Naive thymus-derived CD4-positive, alpha-beta T cell (primary cell): ENCODE data around the gene MAMDC2. TPM values are rescaled to one million over a fixed set of nuclear protein-coding genes. Genes with fewer than 3 reads are reported as not detected.

ENCODE experiments used
- ATAC-seq: fragments of 150-1000 bp; cut with Tn5 transposase; 2 replicates; pipeline ENCODE4 v1.10.0; 2021; ENCODE audit warnings: mild to moderate bottlenecking, moderate library complexity
- CTCF ChIA-PET: fragments of 350-600 bp; sonication (Branson Sonifier 250); formaldehyde crosslinking; loops from one replicate; lab custom pipeline; 2021; ENCODE audit warnings: antibody characterized with exemption; lab: Charles Lee
- POLR2A ChIA-PET: fragments of 350-600 bp; sonication (Branson Sonifier 250); formaldehyde crosslinking; loops from one replicate; lab custom pipeline; 2021; ENCODE audit warnings: antibody characterized with exemption, inconsistent platforms; lab: Charles Lee
- DNase-seq, 9 donors: peaks; one replicate each; pipeline versions ENCODE4 v3.0.0 to v3.0.0-alpha.2; 2020 to 2022; ENCODE audit warnings: mixed read lengths in 1 of 9
- H3K27ac ChIP-seq: one replicate; pipeline ENCODE4 v1.7.0; 2013; ENCODE audit warnings: mild to moderate bottlenecking, low read depth, low read length, moderate library complexity
- H3K27me3 ChIP-seq, 2 donors: one replicate each; pipeline ENCODE4 v1.7.0; 2013; ENCODE audit warnings: low read length in 2 of 2, mild to moderate bottlenecking in 2 of 2, moderate library complexity in 2 of 2; ENCODE audit not compliant: control insufficient read depth in 2 of 2, insufficient read depth in 2 of 2
- H3K36me3 ChIP-seq, 3 experiments: 1 replicate in 2 of 3; 2 replicates in 1 of 3; pipeline ENCODE4 v1.7.0; 2013; ENCODE audit warnings: low read length in 3 of 3, mild to moderate bottlenecking in 3 of 3, moderate library complexity in 1 of 3; ENCODE audit not compliant: insufficient read depth in 3 of 3, control insufficient read depth in 2 of 3
- H3K4me1 ChIP-seq, 2 donors: one replicate each; pipeline ENCODE4 v1.7.0; 2013; ENCODE audit warnings: low read length in 2 of 2, mild to moderate bottlenecking in 2 of 2, moderate library complexity in 1 of 2; ENCODE audit not compliant: control insufficient read depth in 2 of 2, insufficient read depth in 2 of 2
- H3K4me3 ChIP-seq: 2 replicates; pipeline ENCODE4 v1.7.0; 2013; ENCODE audit warnings: mild to moderate bottlenecking, low read length
- H3K9me3 ChIP-seq, 3 experiments: 1 replicate in 2 of 3; 2 replicates in 1 of 3; pipeline ENCODE4 v1.7.0; 2013; ENCODE audit warnings: low read length in 3 of 3; ENCODE audit not compliant: control insufficient read depth in 2 of 3
- H3K27ac Mint-ChIP-seq, 9 donors: one replicate each; pipeline ENCODE4 v1.8.0; 2020 to 2022; ENCODE audit warnings: mixed read lengths in 9 of 9, mild to moderate bottlenecking in 8 of 9, moderate library complexity in 5 of 9, inconsistent platforms in 2 of 9
- H3K27me3 Mint-ChIP-seq, 5 donors: one replicate each; pipeline ENCODE4 v1.8.0; 2021 to 2022; ENCODE audit warnings: mixed read lengths in 5 of 5, mild to moderate bottlenecking in 1 of 5
- H3K36me3 Mint-ChIP-seq, 5 donors: one replicate each; pipeline ENCODE4 v1.8.0; 2020 to 2022; ENCODE audit warnings: mixed read lengths in 5 of 5, mild to moderate bottlenecking in 3 of 5, inconsistent platforms in 1 of 5
- H3K4me1 Mint-ChIP-seq, 7 donors: one replicate each; pipeline ENCODE4 v1.8.0; 2020 to 2022; ENCODE audit warnings: mixed read lengths in 7 of 7, mild to moderate bottlenecking in 3 of 7, inconsistent platforms in 1 of 7
- H3K4me3 Mint-ChIP-seq, 10 donors: one replicate each; pipeline ENCODE4 v1.8.0; 2020 to 2022; ENCODE audit warnings: mild to moderate bottlenecking in 10 of 10, mixed read lengths in 10 of 10, moderate library complexity in 6 of 10, inconsistent platforms in 2 of 10
- H3K9me3 Mint-ChIP-seq, 11 donors: one replicate each; pipeline ENCODE4 v1.8.0; 2020 to 2022; ENCODE audit warnings: mixed read lengths in 11 of 11, mild to moderate bottlenecking in 4 of 11, inconsistent platforms in 1 of 11, moderate library complexity in 1 of 11
- intact Hi-C, 2 donors: fragments of 100-400 bp; cut with micrococcal nuclease; formaldehyde crosslinking; loops; one replicate each; pipeline ENCODE4 v1.15.1; 2023
- polyA plus RNA-seq, 2 donors: library from polyadenylated mRNA; unstranded; fragments of 300-500 nt; fragmentation: Illumina TruSeq; gene quantifications; one replicate each; pipeline ENCODE4 v1.2.3, GENCODE V29; 2021
- total RNA-seq, 6 experiments: library from RNA in 5 of 6; stranded (reverse) in 5 of 6; gene quantifications; 1 replicate in 5 of 6; 2 replicates in 1 of 6; pipeline ENCODE4 v1.2.3 and lab custom pipeline; 2021 to 2026

The MAMDC2 gene
- total and polyA plus RNA-seq, 7 experiments from 2014 or later = 0.61 TPM; not detected in 6

DNA sequence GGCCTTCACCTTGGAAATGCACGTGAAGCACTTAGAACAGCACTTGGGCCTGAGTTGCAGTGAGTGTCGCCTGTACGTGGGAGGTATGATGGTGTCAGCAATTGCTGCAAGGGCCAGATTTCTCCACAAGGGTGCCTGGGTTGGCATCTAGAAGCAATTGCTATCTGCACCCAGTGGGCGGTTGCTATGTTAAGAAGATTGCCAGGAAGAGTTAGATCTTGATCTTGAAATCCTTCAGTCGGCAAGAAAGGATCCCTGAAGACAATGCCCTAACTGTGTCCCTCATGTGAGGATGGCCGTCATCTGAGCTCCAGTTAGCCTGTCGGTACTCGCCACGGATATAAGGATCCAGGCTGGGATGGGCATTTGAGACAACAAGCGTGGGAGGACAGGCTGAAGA, 62.9 kb downstream of the MAMDC2 start:
- H3K4me1 Mint-ChIP-seq = peaks cover 4 to 10% (median 7%) of the 10 kb centered on the region in 7 donors
- ATAC-seq = no peak
- peaks cover 0 to 4% of the 10 kb centered on the region in 2 donors for H3K27me3 ChIP-seq

DNA sequence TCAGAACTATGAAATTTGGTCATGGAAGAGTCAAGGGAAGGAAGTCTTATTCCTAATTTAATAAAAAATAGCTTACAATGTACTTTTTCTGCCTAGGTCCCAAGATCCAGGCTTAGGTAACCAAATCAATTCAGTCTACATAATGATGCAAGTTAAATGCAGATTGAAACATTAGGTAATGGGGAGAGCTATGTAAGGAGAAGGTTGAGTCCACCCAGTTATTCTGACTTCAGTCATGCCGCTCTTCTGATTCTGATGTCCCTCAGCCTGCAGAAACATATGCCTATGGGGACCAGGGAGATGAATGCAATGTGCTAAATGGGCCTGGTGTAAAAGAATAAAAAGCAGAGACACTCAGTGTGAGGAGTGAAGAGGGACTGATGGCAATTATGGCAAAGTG, 63.9 kb downstream of the MAMDC2 start:
- H3K27me3 ChIP-seq = peaks cover 0 to 4% of the 10 kb centered on the region in 2 donors
- no peak overlapping the region for H3K4me3 Mint-ChIP-seq
- H3K36me3 Mint-ChIP-seq = no peaks in the 10 kb centered on the region
- ChIA-PET POLR2A (no interaction called here), CTCF (no interaction called here)
- no peaks in the 10 kb centered on the region for H3K9me3 ChIP-seq
- no peak overlapping the region for H3K27ac ChIP-seq
- no peaks in the 10 kb centered on the region for H3K4me1 ChIP-seq
- H3K36me3 ChIP-seq = no peaks in the 10 kb centered on the region
- H3K27me3 Mint-ChIP-seq = peaks cover 14 to 22% (median 16%) of the 10 kb centered on the region in 5 donors
- no peak overlapping the region for H3K27ac Mint-ChIP-seq
- intact Hi-C loops = no loop called here
- H3K4me1 Mint-ChIP-seq = peaks cover 4 to 10% (median 7%) of the 10 kb centered on the region in 7 donors
- no peaks in the 10 kb centered on the region for H3K9me3 Mint-ChIP-seq
- DNase-seq = no peak
- H3K4me3 ChIP-seq = no peak overlapping the region
- no peak for ATAC-seq

More for the DNA sequence above, 62.9 kb downstream of the MAMDC2 start:
- Histone ChIP-seq H3K36me3 (no peaks in the 10 kb centered on the region), H3K9me3 (no peaks in the 10 kb centered on the region), H3K4me1 (no peaks in the 10 kb centered on the region), H3K27ac (no peak overlapping the region), H3K4me3 (no peak overlapping the region)
- Mint-ChIP-seq H3K27ac (no peak overlapping the region), H3K4me3 (no peak overlapping the region), H3K36me3 (no peaks in the 10 kb centered on the region), H3K27me3 (peaks cover 13 to 16% (median 15%) of the 10 kb centered on the region in 5 donors), H3K9me3 (no peaks in the 10 kb centered on the region)
- no peak for DNase-seq
- ChIA-PET POLR2A (no interaction called here), CTCF (no interaction called here)
- intact Hi-C loops = no loop called here

DNA sequence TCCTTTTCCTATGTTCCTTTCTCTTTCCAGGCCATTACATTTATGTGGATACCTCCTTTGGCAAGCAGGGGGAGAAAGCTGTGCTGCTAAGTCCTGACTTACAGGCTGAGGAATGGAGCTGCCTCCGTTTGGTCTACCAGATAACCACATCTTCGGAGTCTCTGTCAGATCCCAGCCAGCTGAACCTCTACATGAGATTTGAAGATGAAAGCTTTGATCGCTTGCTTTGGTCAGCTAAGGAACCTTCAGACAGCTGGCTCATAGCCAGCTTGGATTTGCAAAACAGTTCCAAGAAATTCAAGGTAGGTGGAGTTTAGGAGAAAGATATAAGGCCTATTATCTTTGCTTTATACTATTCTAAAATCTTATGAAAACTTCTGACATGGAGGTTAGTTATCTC, 64.5 kb downstream of the MAMDC2 start:
- intact Hi-C loops = no loop called here
- H3K9me3 ChIP-seq = no peaks in the 10 kb centered on the region
- POLR2A ChIA-PET = no interaction called here
- peaks cover 13 to 22% (median 16%) of the 10 kb centered on the region in 5 donors for H3K27me3 Mint-ChIP-seq
- H3K27ac Mint-ChIP-seq = no peak overlapping the region
- ATAC-seq (no peak), DNase-seq (no peak)
- H3K4me3 Mint-ChIP-seq = no peak overlapping the region
- no peak overlapping the region for H3K4me3 ChIP-seq
- peaks cover 4 to 10% (median 7%) of the 10 kb centered on the region in 7 donors for H3K4me1 Mint-ChIP-seq
- no peaks in the 10 kb centered on the region for H3K36me3 Mint-ChIP-seq
- H3K4me1 ChIP-seq = no peaks in the 10 kb centered on the region
- no peaks in the 10 kb centered on the region for H3K9me3 Mint-ChIP-seq
- H3K36me3 ChIP-seq = no peaks in the 10 kb centered on the region
- CTCF ChIA-PET = no interaction called here
- peaks cover 0 to 4% of the 10 kb centered on the region in 2 donors for H3K27me3 ChIP-seq
- no peak overlapping the region for H3K27ac ChIP-seq

- ATAC-seq (no peak), DNase-seq (no peak)
- CTCF ChIA-PET = interaction anchor here (0.7 to 3.6 kb wide), 2 partner anchors 17 to 689 kb away, joined by 3 to 24 read pairs; no protein-coding TSS in a partner anchor
- H3K27ac Mint-ChIP-seq = no peak overlapping the region
- no peaks in the 10 kb centered on the region for H3K9me3 ChIP-seq
- peak overlapping the region in 2 of 10 donors; percentile 21 to 32 for H3K4me3 Mint-ChIP-seq
- POLR2A ChIA-PET = no interaction called here
- no peaks in the 10 kb centered on the region for H3K36me3 ChIP-seq
- no peaks in the 10 kb centered on the region for H3K9me3 Mint-ChIP-seq
- peaks cover 0 to 4% of the 10 kb centered on the region in 2 donors for H3K27me3 ChIP-seq
- H3K36me3 Mint-ChIP-seq = no peaks in the 10 kb centered on the region
- intact Hi-C loops = loop anchor here (1.0 to 5.0 kb wide), 4 partner anchors 138 to 688 kb away; no protein-coding TSS in a partner anchor
- H3K4me1 ChIP-seq = no peaks in the 10 kb centered on the region
- H3K4me3 ChIP-seq = no peak overlapping the region
- peaks cover 13 to 32% (median 20%) of the 10 kb centered on the region in 5 donors for H3K27me3 Mint-ChIP-seq
- no peak overlapping the region for H3K27ac ChIP-seq
- H3K4me1 Mint-ChIP-seq = peaks cover 4 to 10% (median 7%) of the 10 kb centered on the region in 7 donors
Measured at GRCh38 chr9:70110194-70111041, 66.8 kb downstream of the MAMDC2 start.

DNA sequence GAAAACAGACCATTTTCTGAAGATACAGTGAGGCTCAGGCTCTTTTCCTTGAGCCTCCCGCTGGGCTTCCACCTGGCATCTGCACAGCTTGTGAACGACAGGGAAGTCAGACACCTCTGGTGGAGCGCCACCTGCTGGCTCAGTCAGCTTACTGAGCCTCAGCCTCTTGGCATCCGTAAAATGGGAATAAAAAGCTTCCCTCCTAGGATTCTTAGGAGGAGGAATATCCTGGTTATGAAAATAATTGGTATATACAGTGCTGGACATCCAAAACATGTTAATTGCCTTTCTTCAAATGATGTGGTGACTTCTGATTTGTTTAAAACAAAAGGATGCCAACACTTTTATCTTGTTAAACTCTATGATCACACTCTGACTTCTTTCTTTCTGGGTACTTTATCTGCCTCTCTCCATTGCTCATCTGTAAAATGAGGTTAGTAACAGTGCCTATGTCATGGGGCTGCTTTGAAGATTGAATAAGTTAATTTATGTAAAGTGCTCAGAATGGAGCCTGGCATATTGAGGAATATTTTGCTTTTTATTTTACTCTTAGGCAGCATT, 67.5 kb downstream of the MAMDC2 start:
- ChIA-PET POLR2A (no interaction called here), CTCF (interaction anchor here (1.4 to 3.6 kb wide), 3 partner anchors 10 to 690 kb away, joined by 3 to 24 read pairs (median 5); no protein-coding TSS in a partner anchor)
- DNase-seq (peak in 7 of 9 donors; percentile 11 to 46 (median 22)), ATAC-seq (peak; percentile 70)
- H3K9me3 Mint-ChIP-seq = no peaks in the 10 kb centered on the region
- H3K4me3 Mint-ChIP-seq = peak overlapping the region in 1 of 10 donors; percentile 32
- H3K36me3 Mint-ChIP-seq = no peaks in the 10 kb centered on the region
- intact Hi-C loops = loop anchor here (1.0 to 5.0 kb wide), 4 partner anchors 138 to 689 kb away; no protein-coding TSS in a partner anchor
- Histone ChIP-seq H3K36me3 (no peaks in the 10 kb centered on the region), H3K9me3 (no peaks in the 10 kb centered on the region), H3K27me3 (peaks cover 0 to 4% of the 10 kb centered on the region in 2 donors), H3K27ac (no peak overlapping the region), H3K4me3 (no peak overlapping the region), H3K4me1 (no peaks in the 10 kb centered on the region)
- H3K27ac Mint-ChIP-seq = no peak overlapping the region
- peaks cover 4 to 10% (median 7%) of the 10 kb centered on the region in 7 donors for H3K4me1 Mint-ChIP-seq
- H3K27me3 Mint-ChIP-seq = peaks cover 13 to 32% (median 20%) of the 10 kb centered on the region in 5 donors

DNA sequence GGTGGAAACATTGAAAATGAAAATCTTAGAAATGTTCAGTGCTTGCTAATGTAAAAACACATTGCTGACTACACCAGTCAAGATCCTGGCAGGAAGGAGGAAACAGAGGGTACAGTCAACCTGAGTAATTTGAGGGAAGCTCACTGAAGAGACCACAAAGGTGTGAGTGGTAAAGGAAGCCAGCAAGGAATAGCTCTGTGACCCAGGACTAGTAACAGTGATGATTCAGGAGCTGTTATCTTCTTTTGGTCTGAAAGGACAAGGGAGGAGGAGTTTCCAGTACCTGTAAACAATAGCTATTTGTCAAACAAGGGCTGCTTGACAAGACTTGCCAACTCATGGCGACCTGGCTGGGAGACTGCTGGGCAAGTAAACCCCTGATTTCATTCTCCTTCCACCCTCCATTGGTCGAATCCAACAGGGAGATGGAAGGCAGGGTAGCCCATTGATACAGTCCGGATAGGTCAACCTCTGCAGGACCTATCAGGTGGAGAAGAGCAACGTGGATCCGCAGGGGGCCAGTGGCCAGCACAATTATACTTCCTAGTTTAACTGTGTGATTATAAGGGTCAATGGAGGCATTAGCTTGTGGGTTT, 68.1 kb downstream of the MAMDC2 start:
- H3K9me3 Mint-ChIP-seq = no peaks in the 10 kb centered on the region
- H3K4me1 ChIP-seq = no peaks in the 10 kb centered on the region
- intact Hi-C loops = loop anchor here (1.0 to 5.0 kb wide), 4 partner anchors 139 to 689 kb away; no protein-coding TSS in a partner anchor
- DNase-seq = no peak
- peaks cover 4 to 10% (median 7%) of the 10 kb centered on the region in 7 donors for H3K4me1 Mint-ChIP-seq
- no peak overlapping the region for H3K4me3 Mint-ChIP-seq
- ChIA-PET POLR2A (no interaction called here), CTCF (interaction anchor here (1.4 to 3.6 kb wide), 4 partner anchors 10 to 690 kb away, joined by 3 to 24 read pairs (median 4); no protein-coding TSS in a partner anchor)
- H3K36me3 ChIP-seq = no peaks in the 10 kb centered on the region
- peaks cover 0 to 4% of the 10 kb centered on the region in 2 donors for H3K27me3 ChIP-seq
- H3K27ac ChIP-seq = no peak overlapping the region
- H3K27me3 Mint-ChIP-seq = peaks cover 14 to 32% (median 19%) of the 10 kb centered on the region in 5 donors
- H3K9me3 ChIP-seq = no peaks in the 10 kb centered on the region
- no peak for ATAC-seq
- no peak overlapping the region for H3K27ac Mint-ChIP-seq
- no peaks in the 10 kb centered on the region for H3K36me3 Mint-ChIP-seq
- no peak overlapping the region for H3K4me3 ChIP-seq
